Vagina (tissue), 2 donors: ENCODE measurements around the gene FEM1B. TPM values are rescaled to one million over a fixed set of nuclear protein-coding genes. Genes with fewer than 3 reads are reported as not detected.

ENCODE experiments used
- DNase-seq, 2 donors: peaks; one replicate each; pipeline ENCODE4 v3.0.0-alpha.2; 2017; ENCODE audit errors: extremely low spot score in 2 of 2
- H3K27ac ChIP-seq: fragments of 200-600 bp; sonication (generic); one replicate; pipeline ENCODE4 v1.5.1; 2019
- H3K27me3 ChIP-seq: fragments of 200-600 bp; sonication (generic); one replicate; pipeline ENCODE4 v1.5.1; 2019
- H3K36me3 ChIP-seq, 2 donors: fragments of 200-600 bp; sonication (generic); one replicate each; pipeline ENCODE4 v1.5.1; 2017 to 2019
- H3K4me1 ChIP-seq: fragments of 200-600 bp; sonication (generic); one replicate; pipeline ENCODE4 v1.5.1; 2019
- H3K4me3 ChIP-seq, 2 donors: fragments of 200-600 bp; sonication (generic); 1 replicate in 1 of 2; 2 replicates in 1 of 2; pipeline ENCODE4 v1.5.1; 2016 to 2019
- H3K9me3 ChIP-seq: fragments of 200-600 bp; sonication (generic); one replicate; pipeline ENCODE4 v1.5.1; 2019
- POLR2A ChIP-seq, 2 donors: fragments of 450-650 bp; IDR thresholded peaks; one replicate each; pipeline ENCODE4 v1.6.1; 2017; ENCODE audit warnings: antibody characterized with exemption in 2 of 2, mild to moderate bottlenecking in 2 of 2, moderate library complexity in 2 of 2
- POLR2AphosphoS5 ChIP-seq, 2 donors: sonication (generic); formaldehyde crosslinking; IDR thresholded peaks; one replicate each; pipeline ENCODE4 v1.9.0; 2017; ENCODE audit warnings: antibody characterized with exemption in 2 of 2, mild to moderate bottlenecking in 2 of 2, low read depth in 1 of 2; ENCODE audit not compliant: insufficient read depth in 1 of 2
- intact Hi-C: fragments of 100-400 bp; cut with DNase I; formaldehyde crosslinking; loops from one replicate; pipeline ENCODE4 v1.15.1; 2023
- total RNA-seq: library from RNA; depleted of rRNA; stranded (reverse); fragments of >200 nt; gene quantifications from one replicate; pipeline ENCODE4 v1.2.3, GENCODE V29; 2016
- TF ChIP-seq, protein P1 (sequence below), 3 experiments: fragments of 450-650 bp in 2 of 3; fragments of 200-600 bp in 1 of 3; sonication (generic) in 1 of 3; IDR thresholded peaks; one replicate each; pipeline ENCODE4 v1.5.1; 2017 to 2019; ENCODE audit warnings: antibody characterized with exemption in 3 of 3, mild to moderate bottlenecking in 2 of 3, moderate library complexity in 2 of 3

FEM1B gene
- total RNA-seq, 1 donor from 2014 or later: 38.3 TPM

DNA sequence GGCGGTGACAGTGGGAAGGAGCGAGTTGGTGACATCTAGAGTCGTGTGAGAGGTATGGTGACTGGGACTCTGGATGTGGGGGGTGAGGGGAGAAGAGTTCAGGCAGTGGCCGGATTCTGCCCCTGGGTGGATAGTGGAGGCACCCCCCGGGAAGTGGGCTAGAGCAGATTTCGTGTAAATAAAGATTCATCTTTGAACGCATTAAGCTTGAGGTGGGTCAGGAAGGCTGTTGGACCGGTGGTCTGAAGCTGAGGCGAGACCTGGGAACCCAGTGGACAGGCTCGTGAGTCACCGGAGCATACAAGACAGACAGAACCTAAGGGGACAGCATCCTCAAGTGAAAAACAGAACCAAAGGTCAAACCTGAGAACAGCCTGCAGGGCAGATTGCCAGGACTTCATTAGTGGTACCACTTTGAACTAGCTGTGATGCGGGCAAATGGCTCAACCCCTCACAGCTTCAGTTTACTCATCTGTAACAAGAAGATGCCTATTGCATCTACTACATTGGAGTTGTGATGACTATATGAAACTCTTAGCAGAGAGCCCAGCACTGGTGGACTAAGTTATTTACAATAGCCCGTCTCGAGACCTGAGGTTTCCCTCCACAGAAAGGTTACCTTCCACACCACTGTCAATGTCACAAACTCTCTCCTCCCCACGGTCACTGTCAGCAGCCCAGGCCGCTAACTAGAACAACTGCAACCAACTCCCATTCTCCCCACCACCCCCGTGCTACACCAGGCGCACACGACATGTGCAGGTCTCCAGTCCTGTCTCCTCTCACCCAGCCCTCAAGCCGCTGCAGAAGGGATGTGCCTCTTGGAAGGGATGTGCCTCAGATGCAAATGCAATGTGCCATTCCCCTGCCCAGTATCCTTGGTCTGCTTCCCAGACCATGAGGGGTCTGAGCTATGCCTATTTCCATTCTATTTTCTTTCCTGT is 47.1 kb upstream of the FEM1B start:
- intact Hi-C loops: no loop called here
- H3K27ac ChIP-seq: peak overlapping the region; percentile 93
- H3K27me3 ChIP-seq: no peaks in the 10 kb centered on the region
- H3K4me1 ChIP-seq: peaks cover 29% of the 10 kb centered on the region
- peak in 1 of 2 donors; percentile 89 for DNase-seq
- no peaks in the 10 kb centered on the region for H3K9me3 ChIP-seq
- peak overlapping the region; percentile 75 to 91 for H3K4me3 ChIP-seq
- H3K36me3 ChIP-seq: no peaks in the 10 kb centered on the region
- TF ChIP-seq, protein P1, sequence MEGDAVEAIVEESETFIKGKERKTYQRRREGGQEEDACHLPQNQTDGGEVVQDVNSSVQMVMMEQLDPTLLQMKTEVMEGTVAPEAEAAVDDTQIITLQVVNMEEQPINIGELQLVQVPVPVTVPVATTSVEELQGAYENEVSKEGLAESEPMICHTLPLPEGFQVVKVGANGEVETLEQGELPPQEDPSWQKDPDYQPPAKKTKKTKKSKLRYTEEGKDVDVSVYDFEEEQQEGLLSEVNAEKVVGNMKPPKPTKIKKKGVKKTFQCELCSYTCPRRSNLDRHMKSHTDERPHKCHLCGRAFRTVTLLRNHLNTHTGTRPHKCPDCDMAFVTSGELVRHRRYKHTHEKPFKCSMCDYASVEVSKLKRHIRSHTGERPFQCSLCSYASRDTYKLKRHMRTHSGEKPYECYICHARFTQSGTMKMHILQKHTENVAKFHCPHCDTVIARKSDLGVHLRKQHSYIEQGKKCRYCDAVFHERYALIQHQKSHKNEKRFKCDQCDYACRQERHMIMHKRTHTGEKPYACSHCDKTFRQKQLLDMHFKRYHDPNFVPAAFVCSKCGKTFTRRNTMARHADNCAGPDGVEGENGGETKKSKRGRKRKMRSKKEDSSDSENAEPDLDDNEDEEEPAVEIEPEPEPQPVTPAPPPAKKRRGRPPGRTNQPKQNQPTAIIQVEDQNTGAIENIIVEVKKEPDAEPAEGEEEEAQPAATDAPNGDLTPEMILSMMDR (IDR thresholded peaks at IDR 0.05): no peak
- no peak for TF ChIP-seq POLR2AphosphoS5 (IDR thresholded peaks at IDR 0.05; ENCODE audit: insufficient read depth in 1 of 2, low read depth in 1 of 2)
- TF ChIP-seq POLR2A (IDR thresholded peaks at IDR 0.05): no peak

DNA sequence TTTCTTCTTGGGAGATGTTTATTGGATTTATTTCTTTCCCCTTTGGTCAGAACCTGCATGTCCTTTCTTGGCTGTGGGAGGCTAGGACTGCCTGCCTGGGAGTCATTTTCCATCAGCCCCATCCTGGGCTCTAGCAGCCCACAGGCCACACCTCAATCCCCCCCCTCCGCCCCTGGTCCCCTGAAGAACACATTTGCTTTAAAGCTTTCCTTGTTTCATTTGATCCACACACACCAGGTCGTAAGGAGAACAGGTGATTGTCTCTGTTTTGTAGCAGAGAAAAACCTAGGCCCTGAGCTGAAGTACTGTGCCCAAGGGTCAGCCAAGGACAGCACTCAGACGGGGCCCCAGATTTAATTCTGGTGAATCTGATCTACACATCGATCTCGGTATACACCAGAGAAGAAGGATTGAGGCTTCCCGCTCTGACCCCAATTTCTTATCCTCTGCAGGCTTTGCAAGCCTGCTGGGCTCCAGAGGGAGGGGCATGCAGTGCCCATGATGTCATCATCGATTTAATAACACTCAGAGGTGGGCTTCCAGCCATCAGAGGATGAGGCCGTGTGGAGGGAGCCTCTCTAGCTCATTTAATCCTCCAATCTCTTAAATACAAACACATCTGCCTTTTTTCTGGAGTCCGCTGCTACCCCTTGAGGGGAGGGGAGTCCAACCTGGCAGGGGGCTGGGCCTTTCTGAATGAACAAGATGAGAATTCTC is 46.3 kb upstream of the FEM1B start:
- TF ChIP-seq POLR2AphosphoS5 (IDR thresholded peaks at IDR 0.05; ENCODE audit: insufficient read depth in 1 of 2, low read depth in 1 of 2): no peak
- TF ChIP-seq, protein P1 (IDR thresholded peaks at IDR 0.05): no peak
- TF ChIP-seq POLR2A (IDR thresholded peaks at IDR 0.05): no peak
- intact Hi-C loops: no loop called here
- Histone ChIP-seq H3K9me3 (no peaks in the 10 kb centered on the region), H3K27me3 (no peaks in the 10 kb centered on the region), H3K36me3 (no peaks in the 10 kb centered on the region), H3K27ac (peak overlapping the region; percentile 35), H3K4me3 (no peak overlapping the region), H3K4me1 (peaks cover 29% of the 10 kb centered on the region)
- peak in 1 of 2 donors; percentile 81 for DNase-seq

DNA sequence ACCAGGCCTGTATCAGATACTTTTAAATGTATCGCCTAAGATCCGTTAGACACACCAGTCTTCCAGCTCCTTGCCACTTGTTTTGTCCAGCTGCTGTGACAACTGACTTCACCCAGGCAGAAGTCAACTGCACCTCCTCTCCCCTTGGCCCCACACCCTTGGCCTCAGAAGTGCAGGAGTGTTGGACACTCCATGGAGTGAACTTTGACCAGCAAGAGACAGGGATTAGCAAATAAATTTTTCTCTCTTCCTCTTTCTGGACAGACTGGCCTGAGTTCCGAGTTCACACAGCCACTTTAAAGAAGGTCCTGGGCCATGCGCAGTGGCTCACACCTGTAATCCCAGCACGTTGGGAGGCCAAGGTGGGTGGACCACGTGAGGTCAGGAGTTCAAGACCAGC is 45.1 kb upstream of the FEM1B start:
- TF ChIP-seq POLR2A (IDR thresholded peaks at IDR 0.05) (no peak), POLR2AphosphoS5 (IDR thresholded peaks at IDR 0.05; ENCODE audit: insufficient read depth in 1 of 2, low read depth in 1 of 2) (no peak)
- TF ChIP-seq, protein P1 (IDR thresholded peaks at IDR 0.05): no peak
- Histone ChIP-seq H3K36me3 (no peaks in the 10 kb centered on the region), H3K27me3 (no peaks in the 10 kb centered on the region), H3K4me3 (no peak overlapping the region), H3K9me3 (no peaks in the 10 kb centered on the region), H3K4me1 (peaks cover 25% of the 10 kb centered on the region), H3K27ac (no peak overlapping the region)
- intact Hi-C loops: no loop called here
- DNase-seq: peak in 1 of 2 donors; percentile 84

DNA sequence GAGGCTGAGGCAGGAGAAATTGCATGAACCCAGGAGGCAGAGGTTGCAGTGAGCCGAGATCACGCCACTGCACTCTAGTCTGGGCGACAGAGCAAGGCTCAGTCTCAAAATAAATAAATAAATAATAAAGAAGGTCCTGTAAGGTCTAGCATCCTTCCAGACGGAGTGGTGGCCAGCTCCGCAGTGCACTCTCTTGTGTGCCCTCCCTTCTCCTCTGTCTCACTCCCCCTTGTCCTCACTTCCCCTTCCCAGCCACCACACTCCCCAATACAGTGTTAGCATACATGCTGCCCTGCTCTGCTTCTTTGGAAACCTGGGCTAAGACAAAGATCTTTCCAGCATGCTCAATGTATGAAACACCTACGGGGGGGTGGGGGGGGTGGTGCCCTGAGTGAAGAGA is 44.6 kb upstream of the FEM1B start:
- H3K36me3 ChIP-seq: no peaks in the 10 kb centered on the region
- no peak overlapping the region for H3K27ac ChIP-seq
- TF ChIP-seq POLR2A (IDR thresholded peaks at IDR 0.05) (no peak), POLR2AphosphoS5 (IDR thresholded peaks at IDR 0.05; ENCODE audit: insufficient read depth in 1 of 2, low read depth in 1 of 2) (no peak)
- TF ChIP-seq, protein P1 (IDR thresholded peaks at IDR 0.05): no peak
- no peaks in the 10 kb centered on the region for H3K27me3 ChIP-seq
- DNase-seq: no peak
- intact Hi-C loops: no loop called here
- H3K4me3 ChIP-seq: no peak overlapping the region
- peaks cover 20% of the 10 kb centered on the region for H3K4me1 ChIP-seq
- H3K9me3 ChIP-seq: no peaks in the 10 kb centered on the region
